Spleen (tissue), 7 donors: ENCODE measurements around the gene HOXD8.

Experiments used
- CTCF ChIP-seq, 11 experiments: fragments of 200-600 bp in 7 of 11; fragments of 450-650 bp in 4 of 11; sonication (generic) in 4 of 11; IDR thresholded peaks in 8 of 11; conservative IDR thresholded peaks in 3 of 11; 1 replicate in 7 of 11; 2 replicates in 4 of 11; pipeline versions ENCODE4 v1.4.0 to v1.8.0; 2016 to 2021; ENCODE audit warnings: antibody characterized with exemption in 11 of 11, inconsistent platforms in 4 of 11, mild to moderate bottlenecking in 1 of 11
- POLR2A ChIP-seq, 3 donors: fragments of 450-650 bp; IDR thresholded peaks; one replicate each; pipeline ENCODE4 v1.5.1; 2017; ENCODE audit warnings: antibody characterized with exemption in 3 of 3, mild to moderate bottlenecking in 1 of 3
- POLR2AphosphoS5 ChIP-seq, 3 donors: sonication (generic); formaldehyde crosslinking; IDR thresholded peaks; one replicate each; pipeline ENCODE4 v1.5.1; 2017; ENCODE audit warnings: antibody characterized with exemption in 3 of 3
- donor health status: DM: no; HTN: no; CAD: no; lungs with moderate emphysema.
- donor health status: DM: no; HTN: no; CAD: no.
- donor health status: DM: no; HTN: no; CAD: no.

- TF ChIP-seq CTCF (IDR thresholded peaks at IDR 0.05 in 8 of 11, conservative IDR thresholded peaks at IDR 0.05 in 3 of 11) (no peak), POLR2A (IDR thresholded peaks at IDR 0.05) (no peak), POLR2AphosphoS5 (IDR thresholded peaks at IDR 0.05) (no peak)
Observed at GRCh38 chr2:176174824-176175708, 45.6 kb downstream of the HOXD8 start.
